T-helper 1 cell (primary cell): ENCODE data around the gene SFXN3.

Experiments used
- DNase-seq, 5 donors: peaks; one replicate each; pipeline ENCODE4 v3.0.0-alpha.2; 2012 to 2020

SFXN3 gene

DNA sequence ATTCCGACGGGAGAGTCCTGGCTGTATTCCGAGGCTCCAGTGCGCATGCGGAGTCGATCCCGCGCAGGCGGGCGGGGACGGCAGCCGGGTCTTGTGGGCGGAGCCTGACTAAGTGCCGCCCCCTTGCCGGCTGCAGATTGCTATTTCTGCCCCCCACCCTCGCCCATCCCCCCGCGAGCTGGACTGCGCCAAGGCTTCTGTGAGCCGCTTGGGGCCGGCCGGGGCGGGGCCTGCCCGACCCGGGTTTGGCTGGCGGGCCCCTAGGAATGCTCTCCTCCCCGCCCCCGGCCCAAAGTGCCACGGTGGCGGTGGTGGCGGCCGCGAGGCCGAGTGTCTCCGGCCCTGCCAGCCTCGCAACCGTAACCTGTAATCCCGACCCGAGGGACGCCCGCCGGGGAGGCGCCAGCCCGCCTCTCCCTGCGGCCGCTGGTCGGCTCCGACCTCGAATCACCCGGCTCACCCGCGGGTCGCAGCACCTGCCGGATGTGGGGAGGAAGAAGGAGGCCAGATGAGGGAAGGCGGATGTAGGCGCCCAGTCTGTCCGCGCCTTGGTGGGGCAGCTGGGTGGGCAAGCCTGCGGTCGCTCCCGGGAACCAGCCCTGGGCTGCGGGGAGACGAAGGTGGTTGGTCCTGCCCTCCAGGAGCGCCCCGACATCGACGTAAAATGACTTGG lies 30.1 kb downstream of the SFXN3 start:
- DNase-seq: peak; percentile 78 to 90 (median 86)

DNA sequence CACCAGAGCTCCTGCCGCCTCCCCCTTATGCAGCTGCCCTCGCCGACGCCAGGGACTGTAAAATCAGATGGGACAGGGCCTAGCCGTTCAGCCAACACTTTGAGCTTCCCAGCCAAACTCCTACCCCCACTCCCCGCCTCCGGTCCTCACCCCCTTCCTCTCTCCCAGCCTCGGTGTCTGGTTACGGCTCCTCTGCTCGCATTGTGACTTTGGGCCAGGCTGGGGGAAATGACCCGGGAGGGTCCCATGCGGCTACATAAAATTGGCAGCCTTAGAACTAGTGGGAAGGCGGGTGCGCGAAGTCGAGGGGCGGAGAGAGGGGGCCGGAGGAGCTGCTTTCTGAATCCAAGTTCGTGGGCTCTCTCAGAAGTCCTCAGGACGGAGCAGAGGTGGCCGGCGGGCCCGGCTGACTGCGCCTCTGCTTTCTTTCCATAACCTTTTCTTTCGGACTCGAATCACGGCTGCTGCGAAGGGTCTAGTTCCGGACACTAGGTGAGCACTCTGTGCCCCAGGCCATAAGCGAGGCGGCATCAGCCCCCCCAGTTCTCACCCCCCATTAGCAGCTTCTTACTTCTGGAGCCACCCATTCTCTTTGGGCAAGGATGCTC lies 30.7 kb downstream of the SFXN3 start, which contains the start of gene KAZALD1:
Gene KAZALD1 (plus strand): TSS at position 366 of the 608 bp plus-strand sequence. CDS start 604 bp downstream, outside the sequence.
- no peak for DNase-seq

DNA sequence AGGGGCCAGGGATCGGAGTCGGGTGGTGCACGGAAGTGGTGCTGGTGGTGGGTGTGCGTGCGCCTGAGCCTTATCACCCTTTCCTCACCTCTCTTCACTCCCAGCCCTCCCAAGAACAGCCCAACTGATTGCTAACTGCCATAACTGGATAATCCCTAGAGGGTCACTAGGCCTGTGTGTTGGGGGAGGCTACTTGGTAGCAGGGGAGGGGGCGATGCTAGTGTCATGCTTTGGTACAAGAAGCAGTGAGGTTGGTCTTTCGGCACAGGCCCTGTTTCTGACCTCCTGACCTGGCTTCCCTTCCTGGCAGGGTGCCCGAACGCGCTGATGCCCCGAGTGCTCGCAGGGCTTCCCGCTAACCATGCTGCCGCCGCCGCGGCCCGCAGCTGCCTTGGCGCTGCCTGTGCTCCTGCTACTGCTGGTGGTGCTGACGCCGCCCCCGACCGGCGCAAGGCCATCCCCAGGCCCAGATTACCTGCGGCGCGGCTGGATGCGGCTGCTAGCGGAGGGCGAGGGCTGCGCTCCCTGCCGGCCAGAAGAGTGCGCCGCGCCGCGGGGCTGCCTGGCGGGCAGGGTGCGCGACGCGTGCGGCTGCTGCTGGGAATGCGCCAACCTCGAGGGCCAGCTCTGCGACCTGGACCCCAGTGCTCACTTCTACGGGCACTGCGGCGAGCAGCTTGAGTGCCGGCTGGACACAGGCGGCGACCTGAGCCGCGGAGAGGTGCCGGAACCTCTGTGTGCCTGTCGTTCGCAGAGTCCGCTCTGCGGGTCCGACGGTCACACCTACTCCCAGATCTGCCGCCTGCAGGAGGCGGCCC lies 31.4 kb downstream of the SFXN3 start:
- DNase-seq: peak in 4 of 5 donors; percentile 32 to 72 (median 48)

DNA sequence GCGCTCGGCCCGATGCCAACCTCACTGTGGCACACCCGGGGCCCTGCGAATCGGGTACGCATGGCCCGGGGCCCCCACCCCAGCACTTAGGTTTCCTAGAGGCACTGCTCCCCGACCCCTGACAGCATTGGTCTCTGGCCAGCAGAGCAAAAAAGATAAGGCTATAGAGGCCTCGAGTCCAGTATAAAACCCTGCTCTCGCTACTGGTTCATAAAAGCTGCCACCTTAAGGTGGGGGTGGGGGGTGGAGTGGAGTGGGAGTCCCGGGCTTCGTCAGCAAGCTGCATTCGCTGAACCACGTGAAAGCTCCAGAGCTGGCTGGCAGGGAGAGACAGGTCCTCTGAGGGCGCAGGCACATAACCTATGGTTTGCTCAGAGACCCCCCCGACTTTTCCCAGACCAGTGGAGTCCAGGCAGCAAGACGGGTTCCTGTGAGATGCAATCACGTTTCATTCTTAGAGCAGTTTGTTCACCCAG lies 32.1 kb downstream of the SFXN3 start:
- no peak for DNase-seq

DNA sequence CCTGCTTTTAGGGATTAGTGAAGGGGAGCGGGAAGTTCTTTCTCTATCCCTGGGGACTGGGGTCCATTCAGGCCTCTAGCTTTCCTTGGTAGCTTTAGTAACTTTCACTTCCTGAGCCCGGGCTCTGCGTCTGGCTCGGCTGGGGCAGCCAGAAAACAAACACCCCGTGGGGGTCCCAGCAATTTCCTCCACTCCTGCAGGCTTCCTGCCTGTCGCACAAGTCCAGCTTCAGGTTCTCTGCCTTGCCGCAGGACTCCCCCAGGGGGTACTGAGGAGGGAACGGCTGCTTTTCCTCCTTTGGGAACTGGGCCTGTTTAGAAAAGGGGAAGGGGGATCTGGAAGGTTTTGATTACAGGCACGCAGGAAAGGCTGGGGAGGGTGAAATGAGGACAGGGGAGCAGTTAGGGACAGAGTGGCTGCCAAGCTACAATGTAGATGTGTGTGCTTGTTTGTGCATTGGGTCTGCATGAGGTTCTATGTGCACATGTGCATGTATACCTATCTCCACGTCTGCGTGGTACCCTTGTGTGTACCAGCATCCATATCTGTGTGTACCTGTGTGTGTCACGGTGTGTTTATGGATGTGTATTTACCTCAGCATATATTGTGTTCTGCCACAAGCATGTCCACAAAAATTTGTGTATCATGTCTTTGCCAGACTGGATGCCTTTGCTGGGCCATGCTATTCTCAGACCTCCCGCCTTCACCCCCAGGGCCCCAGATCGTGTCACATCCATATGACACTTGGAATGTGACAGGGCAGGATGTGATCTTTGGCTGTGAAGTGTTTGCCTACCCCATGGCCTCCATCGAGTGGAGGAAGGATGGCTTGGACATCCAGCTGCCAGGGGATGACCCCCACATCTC lies 32.7 kb downstream of the SFXN3 start:
- DNase-seq: no peak

DNA sequence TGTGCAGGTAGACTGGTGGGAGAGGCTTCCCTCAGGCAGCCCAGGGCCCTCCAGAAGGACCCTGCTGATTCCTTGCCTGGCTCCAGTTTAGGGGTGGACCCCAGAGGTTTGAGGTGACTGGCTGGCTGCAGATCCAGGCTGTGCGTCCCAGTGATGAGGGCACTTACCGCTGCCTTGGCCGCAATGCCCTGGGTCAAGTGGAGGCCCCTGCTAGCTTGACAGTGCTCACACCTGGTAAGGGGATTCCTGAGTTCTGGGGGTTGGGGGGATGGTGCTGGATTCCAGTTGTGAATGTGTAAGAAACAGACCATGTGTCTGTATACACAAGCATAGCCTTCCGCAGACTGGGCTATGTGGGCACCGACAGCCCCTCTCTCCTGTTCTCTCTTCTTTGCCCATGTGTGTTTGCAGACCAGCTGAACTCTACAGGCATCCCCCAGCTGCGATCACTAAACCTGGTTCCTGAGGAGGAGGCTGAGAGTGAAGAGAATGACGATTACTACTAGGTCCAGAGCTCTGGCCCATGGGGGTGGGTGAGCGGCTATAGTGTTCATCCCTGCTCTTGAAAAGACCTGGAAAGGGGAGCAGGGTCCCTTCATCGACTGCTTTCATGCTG lies 33.5 kb downstream of the SFXN3 start:
- DNase-seq: no peak

DNA sequence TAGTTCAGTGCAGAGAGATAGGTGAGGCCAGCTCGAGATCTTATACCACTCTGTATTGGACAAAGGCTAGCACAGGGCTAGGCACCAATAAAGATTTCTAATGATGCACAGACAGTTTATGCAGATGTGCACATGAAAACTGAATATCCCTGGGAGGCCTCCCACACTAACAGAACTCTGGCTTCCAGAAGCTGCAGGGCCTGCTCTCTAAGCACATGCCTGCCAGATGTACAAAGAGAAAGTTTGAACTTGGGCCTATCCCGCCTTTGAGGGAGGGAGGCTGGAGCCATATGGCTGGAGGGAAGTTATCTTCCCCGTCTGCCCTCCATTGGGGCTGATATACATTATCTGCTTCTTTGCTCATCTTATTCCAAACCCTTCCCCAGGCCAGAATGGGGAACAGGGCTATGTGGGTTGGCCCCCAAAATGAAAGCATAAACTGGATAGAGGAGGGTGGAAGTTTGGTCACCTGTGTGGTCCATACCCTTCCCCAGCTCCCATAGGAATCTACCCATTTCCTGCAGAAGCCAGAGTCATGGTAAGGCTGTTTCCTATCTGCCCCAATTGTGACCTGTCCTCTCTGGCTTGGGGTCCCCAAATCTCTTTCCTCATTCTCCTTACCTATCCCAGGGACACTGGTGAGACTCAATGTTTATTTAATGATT lies 34.6 kb downstream of the SFXN3 start:
- no peak for DNase-seq

DNA sequence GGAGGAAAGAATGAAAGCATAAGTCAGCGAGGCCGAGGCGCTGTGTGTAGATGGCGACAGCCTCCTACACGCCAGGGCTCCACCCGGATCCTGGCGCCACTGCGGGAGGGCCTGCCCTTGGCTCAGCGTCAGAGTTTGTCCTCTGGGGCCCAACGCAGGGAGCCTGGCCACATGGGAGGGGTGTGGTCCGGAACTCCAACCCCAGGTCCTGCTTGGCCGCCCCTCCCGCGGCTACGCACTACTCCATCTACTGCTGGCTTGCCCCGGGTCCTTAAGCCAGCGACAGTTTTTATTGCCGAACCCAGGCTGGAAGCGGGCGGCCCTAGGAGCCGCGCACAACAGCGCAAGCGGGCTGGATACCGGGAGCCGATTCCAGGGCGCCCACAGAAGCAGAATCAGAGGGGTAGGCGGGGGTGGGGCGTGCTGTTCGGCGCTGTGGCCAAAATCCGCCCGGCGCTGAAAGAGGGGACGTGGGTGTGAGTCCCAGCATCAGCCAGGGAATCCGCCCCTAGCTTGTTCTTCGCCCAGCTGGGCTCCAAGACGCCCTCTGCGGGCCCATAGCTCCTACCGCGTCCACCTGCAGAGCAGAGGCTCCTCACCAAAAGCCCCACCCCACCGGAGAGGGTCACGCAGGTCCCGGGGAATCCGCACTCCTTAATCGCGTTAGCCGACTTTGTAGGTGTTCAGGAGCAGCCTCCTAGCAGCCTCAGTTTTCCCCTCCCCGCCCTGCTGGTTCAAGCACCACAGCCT lies 35.3 kb downstream of the SFXN3 start:
- peak in 4 of 5 donors; percentile 35 to 59 (median 41) for DNase-seq

DNA sequence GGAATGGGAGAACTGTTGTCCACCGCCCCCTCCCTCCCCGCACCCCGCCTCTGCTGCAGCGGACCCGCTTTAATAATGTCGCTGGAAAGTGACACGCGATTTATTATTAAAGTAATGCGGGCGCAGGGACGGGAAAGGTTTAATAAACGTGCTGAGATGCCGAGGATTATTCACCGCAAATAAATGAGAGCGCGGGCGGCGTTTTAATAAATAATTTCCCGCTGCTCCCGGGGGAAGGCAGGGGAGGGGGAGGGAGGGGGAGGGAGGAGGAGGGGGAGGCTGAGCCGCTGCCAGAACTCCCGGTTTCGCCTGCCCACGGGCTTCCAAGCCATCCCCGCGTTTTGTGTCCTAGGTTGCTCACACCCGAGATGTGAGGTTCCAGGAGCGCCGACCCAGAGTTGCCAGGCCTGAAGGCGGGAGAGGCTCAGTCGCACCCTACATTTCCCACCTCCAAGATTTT lies 35.9 kb downstream of the SFXN3 start:
- DNase-seq: no peak

DNA sequence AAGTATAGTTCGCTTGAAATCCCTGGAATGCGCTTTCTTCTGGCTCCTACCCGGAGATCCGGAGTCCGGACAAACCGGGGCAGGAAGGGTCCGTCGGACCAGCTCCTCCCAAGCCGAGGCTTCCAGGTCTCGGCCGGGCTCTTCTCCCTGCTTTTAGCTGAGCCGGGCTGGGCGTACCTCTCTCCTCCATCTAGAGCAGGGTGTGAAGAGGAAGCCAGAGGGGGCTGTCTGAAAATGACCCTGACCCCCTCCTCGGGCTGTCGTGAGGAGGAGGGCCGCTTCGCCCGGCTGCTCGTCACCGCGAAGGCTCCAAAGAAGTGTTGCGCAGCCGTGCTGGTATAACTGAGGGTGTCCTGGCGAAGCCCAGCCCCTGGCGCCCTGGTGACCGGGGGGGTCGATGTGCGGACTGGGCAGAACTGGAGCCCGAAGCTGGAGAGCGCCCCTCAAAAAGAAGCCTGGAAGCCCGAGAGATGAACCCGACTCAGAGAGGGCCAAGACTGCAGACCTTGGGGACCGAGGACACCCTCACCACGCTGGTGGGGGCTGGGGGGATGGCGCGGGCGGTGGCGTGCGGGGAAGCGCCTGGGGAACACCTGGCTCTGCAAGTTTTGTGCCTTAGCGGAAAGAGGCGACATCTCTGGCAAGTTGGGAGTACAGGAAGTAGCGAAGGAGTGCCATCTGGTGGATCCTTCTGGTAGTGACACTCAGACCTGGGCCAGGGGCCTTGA lies 36.5 kb downstream of the SFXN3 start:
- DNase-seq: peak; percentile 48 to 79 (median 61)

DNA sequence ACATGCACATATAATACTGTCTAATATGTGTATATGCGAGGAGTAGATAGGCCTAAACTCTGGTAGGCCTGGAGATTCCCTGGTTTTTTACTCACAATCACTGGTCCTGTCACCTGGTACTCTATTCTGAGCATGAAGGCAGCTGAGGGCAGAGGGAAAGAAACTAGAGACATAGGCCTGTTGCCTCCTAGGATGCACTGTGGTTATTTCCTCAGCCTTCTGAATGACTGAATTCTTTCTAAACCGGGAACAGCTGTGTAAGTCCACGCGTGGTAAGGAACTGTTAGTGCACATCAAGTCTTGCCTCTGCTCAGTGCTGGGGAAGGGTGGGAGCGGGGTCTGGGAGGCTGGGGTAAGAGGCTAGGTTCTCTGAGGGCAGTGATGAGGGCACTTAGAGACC lies 38.4 kb downstream of the SFXN3 start:
- no peak for DNase-seq

DNA sequence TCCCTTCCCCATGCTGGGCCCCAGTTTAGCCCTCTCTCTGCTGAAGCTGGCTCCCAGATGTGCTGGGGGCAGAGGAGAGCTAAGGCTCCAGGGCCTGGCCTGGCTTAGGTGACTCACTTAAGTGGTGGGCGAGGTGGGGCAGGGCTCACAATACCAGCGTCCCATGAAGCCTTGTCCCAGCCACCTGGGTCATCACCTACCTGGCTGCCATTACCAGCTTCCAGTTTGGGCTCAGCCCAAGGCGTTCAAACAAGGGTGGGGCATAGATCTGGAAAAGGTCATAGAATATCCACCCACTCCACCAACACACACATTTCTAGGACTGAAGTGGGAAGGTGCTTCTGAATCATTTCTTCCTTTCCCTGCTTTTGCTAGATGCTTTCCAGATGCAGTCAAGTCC lies 39.1 kb downstream of the SFXN3 start:
- no peak for DNase-seq

DNA sequence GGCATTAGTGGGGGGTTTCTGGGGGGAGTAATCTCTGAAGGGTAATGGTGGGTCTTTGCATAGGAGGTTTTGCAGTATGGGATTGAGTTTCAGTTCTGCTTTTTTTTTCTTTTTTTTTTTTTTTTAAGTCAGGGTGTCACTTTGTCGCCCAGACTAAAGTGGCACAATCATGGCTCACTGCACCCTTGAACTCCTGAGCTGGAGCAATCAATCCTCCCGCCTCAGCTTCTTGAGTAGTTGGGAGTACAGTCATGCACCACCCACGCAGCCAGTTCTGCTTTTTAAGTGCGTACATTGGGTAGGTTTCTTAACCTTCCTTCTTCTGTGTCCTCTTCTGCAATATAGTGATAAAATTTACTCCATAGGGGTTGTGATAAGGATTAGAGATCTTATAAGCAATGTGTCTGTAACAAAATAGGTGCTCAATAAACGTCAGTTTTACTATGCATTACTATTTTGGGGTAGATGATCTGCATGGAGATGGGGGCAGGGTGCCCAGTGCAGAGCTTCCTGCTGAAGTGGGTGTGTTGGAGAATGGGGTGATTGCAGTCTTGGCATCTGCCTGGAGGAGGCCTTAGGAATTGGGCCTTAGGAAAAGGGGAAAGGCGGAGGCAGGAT lies 40.3 kb downstream of the SFXN3 start:
- DNase-seq: no peak

DNA sequence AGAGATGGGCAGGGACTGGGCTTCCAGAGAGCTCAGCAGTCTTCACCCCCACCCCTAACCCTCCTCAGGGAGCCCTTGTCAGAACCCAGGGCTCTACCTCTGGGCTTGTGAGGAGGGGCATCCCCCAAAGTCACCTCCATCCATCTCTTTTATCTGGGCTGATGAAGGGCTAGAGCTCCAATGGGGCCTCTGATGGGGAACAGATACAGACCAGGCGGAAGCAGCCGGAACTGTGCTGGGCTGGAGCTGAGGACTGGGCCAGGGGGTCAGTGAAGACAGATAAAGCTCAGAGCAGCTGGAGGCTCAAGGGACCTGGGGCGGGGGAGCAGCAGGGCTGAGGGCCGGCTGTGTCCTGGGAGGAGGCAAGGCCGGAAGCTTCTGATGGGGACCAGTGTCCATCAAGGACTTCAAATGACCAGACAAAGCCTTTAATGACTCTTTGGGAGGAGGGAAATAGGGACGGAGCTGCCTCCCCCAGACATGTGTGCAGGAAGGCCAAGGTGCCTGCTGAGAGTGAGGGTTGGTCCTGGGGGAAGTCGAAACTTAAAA lies 40.9 kb downstream of the SFXN3 start:
- DNase-seq: no peak

DNA sequence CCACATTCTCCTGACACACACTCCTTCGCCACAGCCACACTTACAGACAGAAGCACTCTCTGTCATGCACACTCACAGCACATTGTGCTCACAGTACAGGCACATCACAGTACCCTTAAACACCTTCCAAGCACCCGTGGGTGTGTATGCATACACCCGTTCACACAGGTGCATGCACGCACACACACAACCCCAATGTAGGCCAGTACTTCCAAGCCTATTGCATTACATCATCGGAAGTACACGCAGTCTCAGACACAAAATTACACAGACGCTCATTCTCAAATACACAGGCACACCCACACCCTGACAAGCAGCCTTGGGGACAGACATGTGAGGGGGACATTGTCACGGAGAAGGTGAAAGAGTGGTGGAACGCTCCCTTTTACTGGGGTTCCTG lies 41.9 kb downstream of the SFXN3 start:
- no peak for DNase-seq

DNA sequence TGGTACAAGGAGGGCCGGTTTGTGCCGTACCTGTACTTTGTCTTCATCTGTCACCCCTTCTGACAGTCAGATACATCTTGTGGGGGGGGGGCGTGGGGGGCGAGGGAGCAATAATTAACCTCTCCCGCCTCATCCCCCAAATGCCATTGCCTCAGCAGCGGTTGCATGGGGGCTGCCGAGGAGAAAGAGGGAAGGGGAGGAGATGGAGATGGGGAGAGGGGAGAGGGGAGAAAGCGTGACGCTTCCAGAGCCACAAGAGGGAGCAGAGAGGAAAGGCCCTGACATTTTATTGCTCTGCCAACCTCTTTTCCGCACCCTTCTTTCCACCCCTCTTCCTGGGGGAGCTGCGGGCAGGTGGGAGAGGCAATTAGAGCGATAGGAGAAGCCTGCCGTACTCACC lies 42.6 kb downstream of the SFXN3 start:
- no peak for DNase-seq

DNA sequence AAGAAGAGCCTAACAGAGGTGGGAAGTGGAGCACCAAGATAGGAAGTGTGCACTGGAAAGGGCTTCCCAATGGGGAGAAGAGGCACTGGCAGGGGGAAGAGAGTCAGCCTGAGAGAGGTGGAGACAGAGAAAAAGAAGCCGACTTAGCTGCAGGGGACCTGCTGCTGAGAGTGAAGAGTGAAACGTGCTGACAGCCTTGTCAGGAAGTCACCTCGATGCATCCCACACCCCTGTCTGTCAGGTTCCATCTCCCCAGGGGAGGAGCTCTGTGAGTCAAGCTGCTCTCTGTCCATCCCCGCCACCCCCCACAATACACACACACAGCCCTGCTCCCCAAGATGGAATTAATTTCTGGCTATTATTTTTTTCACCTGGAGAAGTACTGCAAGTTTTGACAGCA lies 44.7 kb downstream of the SFXN3 start:
- no peak for DNase-seq

DNA sequence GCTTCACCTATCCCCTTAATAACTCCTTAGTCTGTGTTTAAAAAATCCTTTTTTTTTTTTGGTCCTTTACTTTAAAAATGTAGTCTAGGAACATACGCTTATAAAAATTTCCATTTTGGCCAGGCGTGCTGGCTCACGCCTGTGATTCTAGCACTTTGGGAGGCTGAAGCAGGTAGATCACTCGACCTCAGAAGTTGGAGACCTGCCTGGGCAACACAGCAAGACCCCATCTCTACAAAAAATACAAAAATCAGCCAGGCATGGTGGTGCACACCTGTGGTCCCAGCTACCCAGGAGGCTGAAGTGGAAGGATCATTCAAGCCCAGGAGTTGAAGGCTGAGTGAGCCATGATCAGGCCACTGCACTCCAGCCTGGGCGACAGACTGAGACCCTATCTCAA lies 45.6 kb downstream of the SFXN3 start:
- DNase-seq: no peak

DNA sequence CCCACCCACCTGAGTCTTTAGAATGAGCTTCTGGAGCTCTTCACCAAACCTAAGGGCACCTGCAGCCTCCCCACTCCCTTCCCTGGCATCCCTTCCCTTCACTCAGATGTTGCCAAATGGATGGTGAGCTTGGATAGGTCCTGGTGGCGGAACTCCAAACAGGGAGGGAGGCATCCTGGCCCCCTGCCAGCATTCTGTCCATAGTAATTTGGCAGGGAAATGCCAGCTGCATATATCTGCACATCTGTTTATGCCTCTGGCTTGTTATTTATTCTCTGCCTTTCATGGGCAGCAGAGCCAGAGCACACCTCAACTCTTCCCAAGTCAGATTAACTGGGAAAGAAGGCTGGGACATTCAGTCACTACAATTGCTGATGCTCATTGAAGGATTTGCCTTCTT lies 48.8 kb downstream of the SFXN3 start:
- DNase-seq: no peak
